Fibroblast of villous mesenchyme (primary cell): ENCODE results near the gene RGS3. TPM values are rescaled to one million over a fixed set of nuclear protein-coding genes. Genes with fewer than 3 reads are reported as not detected.

Source experiments
- DNase-seq: peaks from one replicate; pipeline ENCODE4 v3.0.0-alpha.2; 2010; ENCODE audit warnings: low read depth
- H3K4me3 ChIP-seq: 2 replicates; pipeline ENCODE4 v1.5.1; 2011; ENCODE audit warnings: low read depth, mild to moderate bottlenecking, low read length
- total RNA-seq: library from RNA; depleted of rRNA; stranded (reverse); fragments of >200 nt; gene quantifications from 2 replicates; pipeline ENCODE4 v1.2.3, GENCODE V29; 2012
- TF ChIP-seq, protein P1 (sequence below): IDR thresholded peaks from 2 replicates; pipeline ENCODE4 v1.5.1; 2012; ENCODE audit warnings: low read depth, mild to moderate bottlenecking, low read length; ENCODE audit not compliant: insufficient read depth

RGS3 gene
- total RNA-seq, 1 donor, result 37.1 TPM

GRCh38 chr9:113600871-113601614 lies 137.5 kb downstream of the RGS3 start:
- no peak overlapping the region for H3K4me3 ChIP-seq
- DNase-seq, result no peak
- TF ChIP-seq, protein P1, sequence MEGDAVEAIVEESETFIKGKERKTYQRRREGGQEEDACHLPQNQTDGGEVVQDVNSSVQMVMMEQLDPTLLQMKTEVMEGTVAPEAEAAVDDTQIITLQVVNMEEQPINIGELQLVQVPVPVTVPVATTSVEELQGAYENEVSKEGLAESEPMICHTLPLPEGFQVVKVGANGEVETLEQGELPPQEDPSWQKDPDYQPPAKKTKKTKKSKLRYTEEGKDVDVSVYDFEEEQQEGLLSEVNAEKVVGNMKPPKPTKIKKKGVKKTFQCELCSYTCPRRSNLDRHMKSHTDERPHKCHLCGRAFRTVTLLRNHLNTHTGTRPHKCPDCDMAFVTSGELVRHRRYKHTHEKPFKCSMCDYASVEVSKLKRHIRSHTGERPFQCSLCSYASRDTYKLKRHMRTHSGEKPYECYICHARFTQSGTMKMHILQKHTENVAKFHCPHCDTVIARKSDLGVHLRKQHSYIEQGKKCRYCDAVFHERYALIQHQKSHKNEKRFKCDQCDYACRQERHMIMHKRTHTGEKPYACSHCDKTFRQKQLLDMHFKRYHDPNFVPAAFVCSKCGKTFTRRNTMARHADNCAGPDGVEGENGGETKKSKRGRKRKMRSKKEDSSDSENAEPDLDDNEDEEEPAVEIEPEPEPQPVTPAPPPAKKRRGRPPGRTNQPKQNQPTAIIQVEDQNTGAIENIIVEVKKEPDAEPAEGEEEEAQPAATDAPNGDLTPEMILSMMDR, result no peak

GRCh38 chr9:113601656-113602055 lies 138.1 kb downstream of the RGS3 start:
- no peak for DNase-seq
- TF ChIP-seq, protein P1, result no peak
- H3K4me3 ChIP-seq, result no peak overlapping the region

GRCh38 chr9:113602126-113603047 lies 138.9 kb downstream of the RGS3 start:
- DNase-seq, result peak; percentile 66
- TF ChIP-seq, protein P1, result no peak
- H3K4me3 ChIP-seq, result no peak overlapping the region

DNA sequence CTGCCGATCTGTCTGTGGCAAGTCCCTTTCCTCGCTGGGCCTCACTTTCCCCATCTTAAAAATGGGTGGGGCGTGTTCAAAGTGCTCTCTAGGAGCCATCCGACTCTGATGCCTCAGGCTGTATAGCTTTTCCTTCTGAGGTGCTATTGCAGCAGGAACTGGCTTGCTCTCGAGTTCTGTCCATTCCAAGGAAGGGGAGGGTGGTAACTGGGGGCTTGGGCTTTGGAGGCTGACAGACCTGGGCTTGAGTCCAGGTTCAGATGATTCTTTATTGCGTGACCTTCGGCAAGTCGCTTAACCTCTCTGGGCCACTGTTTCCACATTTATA lies 139.5 kb downstream of the RGS3 start:
- TF ChIP-seq, protein P1, result no peak
- no peak for DNase-seq

DNA sequence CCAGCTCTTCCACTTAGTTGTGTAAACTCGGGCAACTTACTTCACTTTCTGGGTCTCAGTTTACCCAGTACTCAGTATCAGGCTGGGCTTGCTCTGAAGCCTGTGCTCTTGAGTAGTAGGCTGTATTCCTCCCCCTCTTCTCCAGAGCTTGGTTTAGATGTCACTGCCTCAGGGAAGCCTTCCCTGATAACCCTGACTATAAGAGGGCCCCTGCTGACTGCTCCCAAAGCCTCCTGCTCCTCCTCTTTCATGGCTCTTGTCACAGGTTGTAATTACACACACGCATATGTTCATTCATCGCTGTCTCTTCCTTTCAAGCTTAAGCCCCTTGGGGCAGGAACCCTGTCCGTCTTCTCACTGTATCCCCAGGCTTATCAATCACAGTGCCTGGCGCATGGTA lies 140.2 kb downstream of the RGS3 start:
- H3K4me3 ChIP-seq, result no peak overlapping the region
- DNase-seq, result no peak
- TF ChIP-seq, protein P1, result no peak

More for the DNA sequence above, 139.5 kb downstream of the RGS3 start:
- H3K4me3 ChIP-seq, result no peak overlapping the region

- DNase-seq, result no peak
- TF ChIP-seq, protein P1, result no peak
- no peak overlapping the region for H3K4me3 ChIP-seq
Observed at GRCh38 chr9:113604393-113604792, 140.9 kb downstream of the RGS3 start.
